Neural cell (in vitro differentiated cells): Measurements from ENCODE around the gene SDHB.

Experiments used
- EP300 ChIP-seq: fragments of 450-650 bp; conservative IDR thresholded peaks from 2 replicates; pipeline ENCODE4 v1.6.1; 2014; ENCODE audit warnings: antibody characterized with exemption, mild to moderate bottlenecking, moderate library complexity; ENCODE audit not compliant: poor library complexity, severe bottlenecking
- TAF1 ChIP-seq: IDR thresholded peaks from 2 replicates; pipeline ENCODE4 v1.6.1; 2012; ENCODE audit warnings: low read depth
- TF ChIP-seq, protein P1 (sequence below): fragments of 450-650 bp; IDR thresholded peaks from 2 replicates; pipeline ENCODE4 v1.5.1; 2014; ENCODE audit warnings: antibody characterized with exemption, mild to moderate bottlenecking, moderate library complexity; ENCODE audit not compliant: poor library complexity, severe bottlenecking

DNA sequence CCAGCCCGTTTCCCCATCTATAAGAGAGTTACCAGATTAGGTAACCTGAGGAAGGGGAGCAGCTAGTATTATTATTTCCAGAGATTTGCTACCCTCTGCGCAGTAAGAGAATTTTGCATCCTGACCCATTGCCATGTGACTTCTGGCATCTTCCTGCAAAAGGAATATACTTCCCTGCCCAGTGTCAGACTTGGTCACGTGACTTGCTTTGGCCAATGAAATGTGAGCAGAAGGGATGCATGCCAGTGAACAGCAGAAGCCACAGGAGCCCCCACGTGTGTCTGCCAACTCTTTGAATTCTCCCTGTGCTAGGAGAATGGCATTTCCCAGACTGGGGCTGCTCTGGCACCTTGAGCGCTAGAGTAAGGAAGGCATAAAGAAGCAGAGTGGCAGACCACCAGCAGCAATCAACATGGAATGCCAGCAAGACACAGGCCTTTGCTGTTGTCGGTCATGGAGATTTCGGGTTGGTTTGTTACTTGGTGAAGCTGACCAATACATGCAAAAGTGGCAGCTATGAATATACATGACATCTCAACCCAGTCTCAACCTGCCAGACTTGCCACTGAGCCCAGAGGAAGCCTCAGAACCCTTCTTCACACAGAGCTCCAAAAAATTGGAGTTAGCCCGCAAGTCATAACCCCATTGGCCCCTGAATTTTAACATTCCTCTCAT is 26.4 kb upstream of the SDHB start:
- TF ChIP-seq, protein P1, sequence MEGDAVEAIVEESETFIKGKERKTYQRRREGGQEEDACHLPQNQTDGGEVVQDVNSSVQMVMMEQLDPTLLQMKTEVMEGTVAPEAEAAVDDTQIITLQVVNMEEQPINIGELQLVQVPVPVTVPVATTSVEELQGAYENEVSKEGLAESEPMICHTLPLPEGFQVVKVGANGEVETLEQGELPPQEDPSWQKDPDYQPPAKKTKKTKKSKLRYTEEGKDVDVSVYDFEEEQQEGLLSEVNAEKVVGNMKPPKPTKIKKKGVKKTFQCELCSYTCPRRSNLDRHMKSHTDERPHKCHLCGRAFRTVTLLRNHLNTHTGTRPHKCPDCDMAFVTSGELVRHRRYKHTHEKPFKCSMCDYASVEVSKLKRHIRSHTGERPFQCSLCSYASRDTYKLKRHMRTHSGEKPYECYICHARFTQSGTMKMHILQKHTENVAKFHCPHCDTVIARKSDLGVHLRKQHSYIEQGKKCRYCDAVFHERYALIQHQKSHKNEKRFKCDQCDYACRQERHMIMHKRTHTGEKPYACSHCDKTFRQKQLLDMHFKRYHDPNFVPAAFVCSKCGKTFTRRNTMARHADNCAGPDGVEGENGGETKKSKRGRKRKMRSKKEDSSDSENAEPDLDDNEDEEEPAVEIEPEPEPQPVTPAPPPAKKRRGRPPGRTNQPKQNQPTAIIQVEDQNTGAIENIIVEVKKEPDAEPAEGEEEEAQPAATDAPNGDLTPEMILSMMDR: no peak
- TF ChIP-seq EP300: no peak
- no peak for TF ChIP-seq TAF1
